Measurements from ENCODE around the gene DEFB113. TPM values are rescaled to one million over a fixed set of nuclear protein-coding genes. Genes with fewer than 3 reads are reported as not detected.
"Not testable (repeated sequence)": the region's sequence is repeated elsewhere in the genome, so short reads cannot be mapped to it uniquely, and the experiment has no call there.

Gene DEFB113
- total and polyA plus RNA-seq, 5 experiments from 2014 or later: not detected

- no peak for ATAC-seq
- H3K9me3 Mint-ChIP-seq: peaks cover 0 to 19% (median 1%) of the 10 kb centered on the region in 9 donors
- POLR2A ChIA-PET: no interaction called here
Measured at GRCh38 chr6:49964064-49964463, 5.4 kb downstream of the DEFB113 start, which contains the start of gene DEFB114. TSS of gene DEFB114 (minus strand) at chr6:49964164. CDS start at chr6:49964105, 59 bp downstream.

GRCh38 chr6:49958180-49958579 lies 11.2 kb downstream of the DEFB113 start:
- H3K27me3 Mint-ChIP-seq: no peaks in the 10 kb centered on the region
- DNase-seq (no peak), ATAC-seq (no peak)
- no peak overlapping the region for H3K27ac Mint-ChIP-seq
- peaks cover 0 to 14% (median 2%) of the 10 kb centered on the region in 9 donors for H3K9me3 Mint-ChIP-seq
- no peaks in the 10 kb centered on the region for H3K4me1 Mint-ChIP-seq
- POLR2A ChIA-PET: no interaction called here
- no peak overlapping the region for H3K4me3 Mint-ChIP-seq
- no peaks in the 10 kb centered on the region for H3K36me3 Mint-ChIP-seq

More at GRCh38 chr6:49964064-49964463, 5.4 kb downstream of the DEFB113 start, which contains the start of gene DEFB114:
- DNase-seq: no peak
- no peak within 1 kb of the TSS for H3K27ac Mint-ChIP-seq
- no peak within 1 kb of the TSS for H3K4me3 Mint-ChIP-seq
- no peaks in the 10 kb centered on the region for H3K36me3 Mint-ChIP-seq
- no peaks in the 10 kb centered on the region for H3K4me1 Mint-ChIP-seq
- H3K27me3 Mint-ChIP-seq: no peaks in the 10 kb centered on the region

GRCh38 chr6:49955847-49956246 lies 13.6 kb downstream of the DEFB113 start:
- Mint-ChIP-seq H3K9me3 (peaks cover 0 to 17% (median 3%) of the 10 kb centered on the region in 9 donors), H3K4me1 (no peaks in the 10 kb centered on the region), H3K27ac (no peak overlapping the region), H3K36me3 (no peaks in the 10 kb centered on the region), H3K27me3 (no peaks in the 10 kb centered on the region), H3K4me3 (no peak overlapping the region)
- DNase-seq: no peak
- ATAC-seq: no peak
- POLR2A ChIA-PET: no interaction called here

- Mint-ChIP-seq H3K36me3 (no peaks in the 10 kb centered on the region), H3K4me1 (no peaks in the 10 kb centered on the region), H3K27me3 (no peaks in the 10 kb centered on the region), H3K9me3 (peaks cover 0 to 13% (median 5%) of the 10 kb centered on the region in 9 donors), H3K27ac (no peak overlapping the region), H3K4me3 (no peak overlapping the region)
- DNase-seq (no peak), ATAC-seq (no peak)
- POLR2A ChIA-PET: no interaction called here
Measured at GRCh38 chr6:49951926-49952325, 17.5 kb downstream of the DEFB113 start.

- Mint-ChIP-seq H3K4me1 (no peaks in the 10 kb centered on the region), H3K9me3 (peaks cover 0 to 13% (median 6%) of the 10 kb centered on the region in 9 donors), H3K4me3 (no peak overlapping the region), H3K36me3 (no peaks in the 10 kb centered on the region), H3K27me3 (no peaks in the 10 kb centered on the region), H3K27ac (no peak overlapping the region)
- ATAC-seq (no peak), DNase-seq (no peak)
- POLR2A ChIA-PET: no interaction called here
Measured at GRCh38 chr6:49950415-49950751, 19.0 kb downstream of the DEFB113 start.

- H3K27me3 Mint-ChIP-seq: no peaks in the 10 kb centered on the region
- H3K9me3 Mint-ChIP-seq: peaks cover 0 to 20% (median 10%) of the 10 kb centered on the region in 9 donors
- no peaks in the 10 kb centered on the region for H3K4me1 Mint-ChIP-seq
- POLR2A ChIA-PET: no interaction called here
- H3K4me3 Mint-ChIP-seq: no peak overlapping the region
- ATAC-seq (no peak), DNase-seq (no peak)
- H3K27ac Mint-ChIP-seq: no peak overlapping the region
- peaks cover 0 to 3% (median 0%) of the 10 kb centered on the region in 3 donors for H3K36me3 Mint-ChIP-seq
Measured at GRCh38 chr6:49949062-49949461, 20.4 kb downstream of the DEFB113 start.

GRCh38 chr6:49946835-49947234 lies 22.6 kb downstream of the DEFB113 start:
- DNase-seq (no peak), ATAC-seq (no peak)
- peaks cover 0 to 4% (median 0%) of the 10 kb centered on the region in 3 donors for H3K36me3 Mint-ChIP-seq
- peaks cover 0 to 21% (median 9%) of the 10 kb centered on the region in 9 donors for H3K9me3 Mint-ChIP-seq
- POLR2A ChIA-PET: no interaction called here
- H3K4me1 Mint-ChIP-seq: no peaks in the 10 kb centered on the region
- no peak overlapping the region for H3K4me3 Mint-ChIP-seq
- H3K27me3 Mint-ChIP-seq: no peaks in the 10 kb centered on the region
- H3K27ac Mint-ChIP-seq: no peak overlapping the region

GRCh38 chr6:49944068-49944467 lies 25.4 kb downstream of the DEFB113 start:
- H3K27ac Mint-ChIP-seq, DNase-seq, H3K4me1 Mint-ChIP-seq, H3K27me3 Mint-ChIP-seq, POLR2A ChIA-PET, ATAC-seq, H3K36me3 Mint-ChIP-seq, H3K4me3 Mint-ChIP-seq: not testable (repeated sequence)
- H3K9me3 Mint-ChIP-seq: peaks cover 0 to 22% (median 7%) of the 10 kb centered on the region in 9 donors

- no peaks in the 10 kb centered on the region for H3K4me1 Mint-ChIP-seq
- no peak overlapping the region for H3K4me3 Mint-ChIP-seq
- peaks cover 0 to 4% (median 0%) of the 10 kb centered on the region in 3 donors for H3K36me3 Mint-ChIP-seq
- H3K9me3 Mint-ChIP-seq: peaks cover 0 to 19% (median 6%) of the 10 kb centered on the region in 9 donors
- POLR2A ChIA-PET: no interaction called here
- DNase-seq (no peak), ATAC-seq (no peak)
- no peak overlapping the region for H3K27ac Mint-ChIP-seq
- no peaks in the 10 kb centered on the region for H3K27me3 Mint-ChIP-seq
Measured at GRCh38 chr6:49939993-49940498, 29.4 kb downstream of the DEFB113 start.

- ATAC-seq (no peak), DNase-seq (no peak)
- Mint-ChIP-seq H3K36me3 (no peaks in the 10 kb centered on the region), H3K4me3 (no peak overlapping the region), H3K27ac (no peak overlapping the region), H3K9me3 (peaks cover 0 to 9% (median 0%) of the 10 kb centered on the region in 9 donors), H3K27me3 (no peaks in the 10 kb centered on the region), H3K4me1 (no peaks in the 10 kb centered on the region)
- POLR2A ChIA-PET: no interaction called here
Measured at GRCh38 chr6:49937811-49938210, 31.6 kb downstream of the DEFB113 start.

- peaks cover 0 to 9% (median 0%) of the 10 kb centered on the region in 9 donors for H3K9me3 Mint-ChIP-seq
Measured at GRCh38 chr6:49937017-49937416, 32.4 kb downstream of the DEFB113 start.

GRCh38 chr6:49935387-49935786 lies 34.0 kb downstream of the DEFB113 start:
- ATAC-seq (no peak), DNase-seq (no peak)
- H3K27ac Mint-ChIP-seq: no peak overlapping the region
- H3K4me3 Mint-ChIP-seq: no peak overlapping the region
- no peaks in the 10 kb centered on the region for H3K4me1 Mint-ChIP-seq
- peaks cover 0 to 9% (median 0%) of the 10 kb centered on the region in 9 donors for H3K9me3 Mint-ChIP-seq
- POLR2A ChIA-PET: no interaction called here
- H3K27me3 Mint-ChIP-seq: no peaks in the 10 kb centered on the region
- H3K36me3 Mint-ChIP-seq: no peaks in the 10 kb centered on the region

More at GRCh38 chr6:49937017-49937416, 32.4 kb downstream of the DEFB113 start:
- no peak for ATAC-seq
- Mint-ChIP-seq H3K36me3 (no peaks in the 10 kb centered on the region), H3K4me3 (no peak overlapping the region), H3K27me3 (no peaks in the 10 kb centered on the region), H3K27ac (no peak overlapping the region), H3K4me1 (no peaks in the 10 kb centered on the region)
- POLR2A ChIA-PET: no interaction called here
- DNase-seq: no peak

- DNase-seq (no peak), ATAC-seq (no peak)
- Mint-ChIP-seq H3K4me3 (no peak overlapping the region), H3K27ac (no peak overlapping the region), H3K27me3 (no peaks in the 10 kb centered on the region), H3K4me1 (no peaks in the 10 kb centered on the region), H3K9me3 (peaks cover 0 to 9% (median 0%) of the 10 kb centered on the region in 9 donors), H3K36me3 (no peaks in the 10 kb centered on the region)
- POLR2A ChIA-PET: no interaction called here
Measured at GRCh38 chr6:49934770-49935169, 34.7 kb downstream of the DEFB113 start.

- no peak for DNase-seq
- ATAC-seq: no peak
- Mint-ChIP-seq H3K4me3 (no peak overlapping the region), H3K4me1 (no peaks in the 10 kb centered on the region), H3K36me3 (no peaks in the 10 kb centered on the region), H3K9me3 (peaks cover 0 to 3% (median 0%) of the 10 kb centered on the region in 9 donors), H3K27ac (no peak overlapping the region), H3K27me3 (no peaks in the 10 kb centered on the region)
- POLR2A ChIA-PET: no interaction called here
Measured at GRCh38 chr6:49933526-49933925, 35.9 kb downstream of the DEFB113 start.

Data from naive thymus-derived CD8-positive, alpha-beta T cell (primary cell).